Measurements from ENCODE around the gene NOL3. TPM values are rescaled to one million over a fixed set of nuclear protein-coding genes. Genes with fewer than 3 reads are reported as not detected.

Gene NOL3
- total RNA-seq, 4 donors from 2014 or later = 38.3 to 97.0 (median 63.5) TPM

- Histone ChIP-seq H3K36me3 (no peaks in the 10 kb centered on the region), H3K9me3 (no peaks in the 10 kb centered on the region), H3K4me3 (replicated peaks in 1 of 3) (peak overlapping the region in 1 of 3 donors; percentile 48), H3K4me1 (peaks cover 28 to 41% of the 10 kb centered on the region in 2 donors), H3K27me3 (no peaks in the 10 kb centered on the region), H3K27ac (peak overlapping the region; percentile 76 to 97 (median 91))
- no peak for DNase-seq
- WGBS, 2 donors = 50 to 59% methylated on average over 12 to 14 of the region's 14 CpGs
- TF ChIP-seq POLR2A (IDR thresholded peaks at IDR 0.05) = peak in 1 of 2 donors; percentile 0
- TF ChIP-seq, protein P1, sequence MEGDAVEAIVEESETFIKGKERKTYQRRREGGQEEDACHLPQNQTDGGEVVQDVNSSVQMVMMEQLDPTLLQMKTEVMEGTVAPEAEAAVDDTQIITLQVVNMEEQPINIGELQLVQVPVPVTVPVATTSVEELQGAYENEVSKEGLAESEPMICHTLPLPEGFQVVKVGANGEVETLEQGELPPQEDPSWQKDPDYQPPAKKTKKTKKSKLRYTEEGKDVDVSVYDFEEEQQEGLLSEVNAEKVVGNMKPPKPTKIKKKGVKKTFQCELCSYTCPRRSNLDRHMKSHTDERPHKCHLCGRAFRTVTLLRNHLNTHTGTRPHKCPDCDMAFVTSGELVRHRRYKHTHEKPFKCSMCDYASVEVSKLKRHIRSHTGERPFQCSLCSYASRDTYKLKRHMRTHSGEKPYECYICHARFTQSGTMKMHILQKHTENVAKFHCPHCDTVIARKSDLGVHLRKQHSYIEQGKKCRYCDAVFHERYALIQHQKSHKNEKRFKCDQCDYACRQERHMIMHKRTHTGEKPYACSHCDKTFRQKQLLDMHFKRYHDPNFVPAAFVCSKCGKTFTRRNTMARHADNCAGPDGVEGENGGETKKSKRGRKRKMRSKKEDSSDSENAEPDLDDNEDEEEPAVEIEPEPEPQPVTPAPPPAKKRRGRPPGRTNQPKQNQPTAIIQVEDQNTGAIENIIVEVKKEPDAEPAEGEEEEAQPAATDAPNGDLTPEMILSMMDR (IDR thresholded peaks at IDR 0.05) = no peak
- intact Hi-C loops (cut with DNase I) = no loop called here
Observed at GRCh38 chr16:67170949-67171649, 761 bp downstream of the NOL3 start.

GRCh38 chr16:67173323-67173722, 3.0 kb downstream of the NOL3 start:
- no peaks in the 10 kb centered on the region for H3K36me3 ChIP-seq
- WGBS, 2 donors = 86 to 88% methylated on average over 1 of the region's 1 CpG

DNA sequence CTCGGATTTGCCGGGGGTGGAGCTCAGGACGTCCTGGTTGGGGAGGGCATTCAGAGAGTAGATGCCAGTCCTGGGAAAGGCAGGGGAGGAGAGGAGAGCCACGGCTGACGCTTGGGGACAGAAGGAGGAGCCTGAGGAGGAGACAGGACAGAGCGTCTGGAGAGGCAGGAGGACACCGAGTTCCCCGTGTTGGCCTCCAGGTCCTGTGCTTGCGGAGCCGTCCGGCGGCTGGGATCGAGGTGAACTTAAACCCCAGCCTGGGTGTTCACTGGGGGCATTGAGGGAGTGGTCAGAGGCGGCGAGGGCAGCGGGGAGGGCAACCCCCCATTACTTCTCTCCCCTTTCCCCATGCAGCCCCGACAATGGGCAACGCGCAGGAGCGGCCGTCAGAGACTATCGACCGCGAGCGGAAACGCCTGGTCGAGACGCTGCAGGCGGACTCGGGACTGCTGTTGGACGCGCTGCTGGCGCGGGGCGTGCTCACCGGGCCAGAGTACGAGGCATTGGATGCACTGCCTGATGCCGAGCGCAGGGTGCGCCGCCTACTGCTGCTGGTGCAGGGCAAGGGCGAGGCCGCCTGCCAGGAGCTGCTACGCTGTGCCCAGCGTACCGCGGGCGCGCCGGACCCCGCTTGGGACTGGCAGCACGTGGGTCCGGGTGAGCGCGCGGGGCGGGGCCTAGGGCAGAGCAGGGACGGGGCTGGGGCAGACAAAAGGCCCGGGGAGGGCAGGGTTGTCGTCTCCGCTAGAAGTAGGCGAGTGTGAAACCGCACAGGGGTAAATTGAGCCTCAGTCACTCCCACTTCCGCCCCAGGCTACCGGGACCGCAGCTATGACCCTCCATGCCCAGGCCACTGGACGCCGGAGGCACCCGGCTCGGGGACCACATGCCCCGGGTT, 3.7 kb downstream of the NOL3 start:
- peaks cover 39 to 55% of the 10 kb centered on the region in 2 donors for H3K4me1 ChIP-seq
- peak; percentile 96 to 97 for DNase-seq
- 0 to 1% methylated on average over 16 of the region's 71 CpGs for WGBS, 2 donors
- peak; percentile 27 to 82 for TF ChIP-seq POLR2A (IDR thresholded peaks at IDR 0.05)
- TF ChIP-seq, protein P1 (IDR thresholded peaks at IDR 0.05) = peak in 2 of 6 experiments; percentile 38 to 44
- peak overlapping the region; percentile 8 to 32 (median 31) for H3K4me3 ChIP-seq (replicated peaks in 1 of 3)
- H3K36me3 ChIP-seq = no peaks in the 10 kb centered on the region
- H3K27me3 ChIP-seq = no peaks in the 10 kb centered on the region
- H3K9me3 ChIP-seq = no peaks in the 10 kb centered on the region
- H3K27ac ChIP-seq = peak overlapping the region; percentile 77 to 94 (median 92)
- intact Hi-C loops (cut with DNase I) = no loop called here

More at GRCh38 chr16:67173323-67173722, 3.0 kb downstream of the NOL3 start:
- Histone ChIP-seq H3K4me3 (replicated peaks in 1 of 3) (peak overlapping the region in 1 of 3 donors; percentile 32), H3K4me1 (peaks cover 34 to 48% of the 10 kb centered on the region in 2 donors), H3K27ac (peak overlapping the region; percentile 77 to 94 (median 92)), H3K9me3 (no peaks in the 10 kb centered on the region), H3K27me3 (no peaks in the 10 kb centered on the region)
- TF ChIP-seq, protein P1 (IDR thresholded peaks at IDR 0.05) = no peak
- no peak for TF ChIP-seq POLR2A (IDR thresholded peaks at IDR 0.05)
- no peak for DNase-seq
- intact Hi-C loops (cut with DNase I) = no loop called here

DNA sequence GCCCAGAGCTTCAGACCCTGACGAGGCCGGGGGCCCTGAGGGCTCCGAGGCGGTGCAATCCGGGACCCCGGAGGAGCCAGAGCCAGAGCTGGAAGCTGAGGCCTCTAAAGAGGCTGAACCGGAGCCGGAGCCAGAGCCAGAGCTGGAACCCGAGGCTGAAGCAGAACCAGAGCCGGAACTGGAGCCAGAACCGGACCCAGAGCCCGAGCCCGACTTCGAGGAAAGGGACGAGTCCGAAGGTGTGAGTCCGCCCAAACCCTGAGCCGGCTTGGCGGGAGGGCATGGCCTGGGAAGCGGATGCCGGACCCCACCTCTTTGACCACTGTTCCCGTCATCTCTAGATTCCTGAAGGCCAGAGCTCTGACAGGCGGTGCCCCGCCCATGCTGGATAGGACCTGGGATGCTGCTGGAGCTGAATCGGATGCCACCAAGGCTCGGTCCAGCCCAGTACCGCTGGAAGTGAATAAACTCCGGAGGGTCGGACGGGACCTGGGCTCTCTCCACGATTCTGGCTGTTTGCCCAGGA, 4.4 kb downstream of the NOL3 start:
- intact Hi-C loops (cut with DNase I) = no loop called here
- H3K9me3 ChIP-seq = no peaks in the 10 kb centered on the region
- peak overlapping the region; percentile 77 to 94 (median 92) for H3K27ac ChIP-seq
- no peaks in the 10 kb centered on the region for H3K36me3 ChIP-seq
- 34 to 62% methylated on average over 11 to 17 of the region's 31 CpGs for WGBS, 2 donors
- H3K27me3 ChIP-seq = no peaks in the 10 kb centered on the region
- no peak for TF ChIP-seq POLR2A (IDR thresholded peaks at IDR 0.05)
- TF ChIP-seq, protein P1 (IDR thresholded peaks at IDR 0.05) = no peak
- peak overlapping the region in 2 of 3 donors; percentile 8 to 32 for H3K4me3 ChIP-seq (replicated peaks in 1 of 3)
- peaks cover 33 to 49% of the 10 kb centered on the region in 2 donors for H3K4me1 ChIP-seq
- DNase-seq = no peak
